GM12878 (cell line): ENCODE results near the gene SFTPB.

Source experiments
- BCL3 ChIP-seq: IDR thresholded peaks from 2 replicates; pipeline ENCODE4 v1.6.1; 2011; ENCODE audit warnings: borderline replicate concordance, low read depth, mild to moderate bottlenecking, moderate library complexity, low read length; ENCODE audit not compliant: insufficient read depth, poor library complexity, severe bottlenecking
- CTCF ChIP-seq, 3 experiments: IDR thresholded peaks in 2 of 3; conservative IDR thresholded peaks in 1 of 3; 2 replicates each; pipeline ENCODE4 v1.5.1; 2011; ENCODE audit warnings: low read depth in 3 of 3, low read length in 3 of 3, mild to moderate bottlenecking in 3 of 3, control low read depth in 2 of 3, moderate library complexity in 2 of 3, inconsistent platforms in 1 of 3, mixed read lengths in 1 of 3; ENCODE audit not compliant: control insufficient read depth in 2 of 3, insufficient read depth in 1 of 3; ENCODE audit errors: extremely low read depth in 1 of 3
- MAX ChIP-seq: IDR thresholded peaks from 2 replicates; pipeline ENCODE4 v1.6.1; 2012; ENCODE audit warnings: low read depth, low read length, improper control_type of control experiment
- MYC ChIP-seq: IDR thresholded peaks from 2 replicates; pipeline ENCODE4 v1.6.1; 2011; ENCODE audit warnings: mild to moderate bottlenecking, low read length, moderate library complexity, inconsistent platforms; ENCODE audit not compliant: insufficient read depth, insufficient replicate concordance, insufficient read length, severe bottlenecking
- RAD21 ChIP-seq: IDR thresholded peaks from 2 replicates; pipeline ENCODE4 v1.6.1; 2011; ENCODE audit warnings: mild to moderate bottlenecking, low read depth, low read length, moderate library complexity; ENCODE audit not compliant: insufficient read depth
- ZBTB33 ChIP-seq: fragments of 450-650 bp; IDR thresholded peaks from 2 replicates; pipeline ENCODE4 v1.6.1; 2017; ENCODE audit warnings: mild to moderate bottlenecking

GRCh38 chr2:85675427-85675826 is 7.4 kb upstream of the SFTPB start:
- TF ChIP-seq ZBTB33 (no peak), MAX (no peak), CTCF (IDR thresholded peaks at IDR 0.05 in 2 of 3, conservative IDR thresholded peaks at IDR 0.05 in 1 of 3; ENCODE audit: control insufficient read depth in 2 of 3, extremely low read depth in 1 of 3, insufficient read depth in 1 of 3, low read depth in 3 of 3, low read length in 3 of 3) (no peak), MYC (no peak), BCL3 (no peak), RAD21 (no peak)
